K562 (cell line): Measurements from ENCODE around the gene APPL2. TPM values are rescaled to one million over a fixed set of nuclear protein-coding genes. Genes with fewer than 3 reads are reported as not detected.

Experiments
- ATAC-seq: fragments of 200-7000 bp; cut with Tn5 transposase; 3 replicates; pipeline ENCODE4 v1.9.1; 2020; ENCODE audit warnings: moderate library complexity
- BruUV-seq: library from RNA; stranded (reverse); fragments of 400-500 nt; replicated peaks from 2 replicates; lab custom pipeline; 2021; lab: Mats Ljungman, UMichigan
- CTCF ChIA-PET: fragments of 300-600 bp; formaldehyde crosslinking; extraction: SDS; loops from one replicate; lab custom pipeline; 2021; ENCODE audit warnings: low intra/inter-chr PET ratio; lab: Yijun Ruan, JAX
- POLR2A ChIA-PET: fragments of 300-600, 350-650 bp; sonication (Branson Sonifier 250); formaldehyde crosslinking; extraction: SDS; loops from one replicate; lab custom pipeline; 2021; ENCODE audit warnings: antibody characterized with exemption, inconsistent platforms; lab: Yijun Ruan, JAX
- DNase-seq, 4 experiments: peaks; one replicate each; pipeline versions ENCODE4 v3.0.0 to v3.0.0-alpha.2; 2011 to 2018; ENCODE audit warnings: low spot score in 3 of 4, mixed read lengths in 3 of 4; ENCODE audit errors: extremely low read depth in 1 of 4
- FAIRE-seq: peaks from 2 replicates; lab custom pipeline; 2011; peaks lifted over from hg19 to GRCh38; lab: Jason Lieb, UNC
- H2AFZ ChIP-seq: 2 replicates; pipeline ENCODE4 v1.6.0; 2011; ENCODE audit warnings: low read depth, low read length, control low read depth, inconsistent platforms
- H3K27ac ChIP-seq: fragments of 200-600 bp; 3 replicates; pipeline ENCODE4 v1.8.0; 2011; ENCODE audit warnings: low read depth, mild to moderate bottlenecking, control low read depth, inconsistent platforms, low read length, moderate library complexity, mixed read lengths; ENCODE audit errors: extremely low read depth
- H3K27me3 ChIP-seq, 2 experiments: fragments of 300-600 bp in 1 of 2; 2 replicates in 1 of 2; 3 replicates in 1 of 2; pipeline versions ENCODE4 v1.6.0 to v1.8.0; 2011; ENCODE audit warnings: inconsistent platforms in 2 of 2, low read length in 2 of 2, mild to moderate bottlenecking in 1 of 2, mixed read lengths in 1 of 2, moderate library complexity in 1 of 2; ENCODE audit not compliant: control insufficient read depth in 2 of 2, insufficient read depth in 2 of 2
- H3K36me3 ChIP-seq: fragments of 300-600 bp; 3 replicates; pipeline ENCODE4 v1.8.0; 2011; ENCODE audit warnings: mild to moderate bottlenecking, low read length, inconsistent platforms; ENCODE audit not compliant: control insufficient read depth, insufficient read depth
- H3K4me1 ChIP-seq, 2 experiments: fragments of 200-600 bp in 1 of 2; replicated peaks in 1 of 2; 2 replicates in 1 of 2; 3 replicates in 1 of 2; pipeline versions ENCODE4 v1.5.1 to v1.8.0; 2011; ENCODE audit warnings: inconsistent platforms in 2 of 2, low read length in 2 of 2, mild to moderate bottlenecking in 1 of 2, mixed read lengths in 1 of 2, moderate library complexity in 1 of 2; ENCODE audit not compliant: control insufficient read depth in 2 of 2, insufficient read depth in 2 of 2
- H3K4me2 ChIP-seq: 2 replicates; pipeline ENCODE4 v1.6.1; 2011; ENCODE audit warnings: low read length, control low read depth, inconsistent platforms, mixed read lengths; ENCODE audit not compliant: insufficient read depth
- H3K4me3 ChIP-seq: fragments of 200-600 bp; sonication (generic), shearing (Covaris generic); 2 replicates; pipeline ENCODE4 v1.5.1; 2016; ENCODE audit warnings: control low read depth, inconsistent platforms
- H3K79me2 ChIP-seq: fragments of 200-600 bp; 3 replicates; pipeline ENCODE4 v1.8.0; 2011; ENCODE audit warnings: low read length, inconsistent platforms; ENCODE audit not compliant: control insufficient read depth, insufficient read depth
- H3K9ac ChIP-seq, 2 experiments: 2 replicates each; pipeline versions ENCODE4 v1.6.0 to v1.6.1; 2011; ENCODE audit warnings: low read depth in 2 of 2, low read length in 2 of 2, control low read depth in 1 of 2, inconsistent platforms in 1 of 2, mild to moderate bottlenecking in 1 of 2, mixed read lengths in 1 of 2; ENCODE audit not compliant: insufficient read depth in 1 of 2
- H3K9me1 ChIP-seq: one replicate; pipeline ENCODE4 v1.6.0; 2011; ENCODE audit warnings: inconsistent platforms, mild to moderate bottlenecking, low read length, moderate library complexity; ENCODE audit not compliant: control insufficient read depth, insufficient read depth
- H3K9me3 ChIP-seq: replicated peaks from 2 replicates; pipeline ENCODE4 v1.5.1; 2011; ENCODE audit warnings: low read depth, low read length, inconsistent platforms; ENCODE audit not compliant: control insufficient read depth, insufficient read depth
- H4K20me1 ChIP-seq: replicated peaks from 2 replicates; pipeline ENCODE4 v1.6.1; 2011; ENCODE audit warnings: low read length, inconsistent platforms, mixed read lengths; ENCODE audit not compliant: control insufficient read depth, insufficient read depth
- C11orf30 ChIP-seq: fragments of 450-650 bp; IDR thresholded peaks from 2 replicates; pipeline ENCODE4 v1.6.1; 2016; ENCODE audit warnings: low read depth, mild to moderate bottlenecking
- WGBS: fragments of 100-300 bp; shearing (Covaris generic); methylation state at CpG from one replicate; pipeline ENCODE4 v1.1.6; 2016; ENCODE audit warnings: low coverage, mixed read lengths; ENCODE audit not compliant: insufficient coverage; ENCODE audit errors: missing lambda C conversion rate; 5-methylcytosine and 5-hydroxymethylcytosine counted together
- in situ Hi-C: fragments of 300-500 bp; cut with MboI; formaldehyde crosslinking; loops from 4 replicates; pipeline ENCODE4 v1.15.0; 2018; ENCODE audit warnings: inconsistent platforms, mixed read lengths
- intact Hi-C: fragments of 100-400 bp; cut with micrococcal nuclease; formaldehyde crosslinking; loops from 2 replicates; pipeline ENCODE4 v1.14.2; 2022
- polyA plus RNA-seq, 8 experiments: library from polyadenylated mRNA; depleted of rRNA in 4 of 8; stranded (reverse) in 5 of 8; unstranded in 3 of 8; fragments of >200 nt; fragmentation: Nextera tagmentation in 2 of 8; fragmentation: Illumina TruSeq in 1 of 8; extraction: Ambion mirVana in 2 of 8; extraction: Trizol in 1 of 8; gene quantifications; 2 replicates each; pipeline versions ENCODE4 v1.2.1 to v1.2.3, GENCODE V29; 2011 to 2014; ENCODE audit warnings: inconsistent platforms in 1 of 8, missing spikeins in 1 of 8
- total RNA-seq, 7 experiments: library from RNA; depleted of rRNA in 6 of 7; stranded (reverse); fragments of >200 nt in 6 of 7; fragmentation: Illumina TruSeq in 2 of 7; extraction: Trizol in 2 of 7; gene quantifications; 2 replicates each; pipeline versions ENCODE4 v1.2.1 to v1.2.3, GENCODE V29; 2011 to 2021; ENCODE audit warnings: low replicate concordance in 1 of 7
- TF ChIP-seq, protein P1 (sequence below), 2 experiments: fragments of 450-650 bp; formaldehyde crosslinking in 1 of 2; IDR thresholded peaks; 2 replicates each; pipeline versions ENCODE4 v1.4.0 to v1.6.1; 2014 to 2020; ENCODE audit warnings: mild to moderate bottlenecking in 2 of 2, borderline replicate concordance in 1 of 2, low read depth in 1 of 2

The APPL2 gene
- total and polyA plus RNA-seq, 9 of the 15 experiments (the other 6 are each of a cell fraction or from before 2014, with no cell fraction given): 2.1 to 14.4 (median 8.2) TPM

DNA sequence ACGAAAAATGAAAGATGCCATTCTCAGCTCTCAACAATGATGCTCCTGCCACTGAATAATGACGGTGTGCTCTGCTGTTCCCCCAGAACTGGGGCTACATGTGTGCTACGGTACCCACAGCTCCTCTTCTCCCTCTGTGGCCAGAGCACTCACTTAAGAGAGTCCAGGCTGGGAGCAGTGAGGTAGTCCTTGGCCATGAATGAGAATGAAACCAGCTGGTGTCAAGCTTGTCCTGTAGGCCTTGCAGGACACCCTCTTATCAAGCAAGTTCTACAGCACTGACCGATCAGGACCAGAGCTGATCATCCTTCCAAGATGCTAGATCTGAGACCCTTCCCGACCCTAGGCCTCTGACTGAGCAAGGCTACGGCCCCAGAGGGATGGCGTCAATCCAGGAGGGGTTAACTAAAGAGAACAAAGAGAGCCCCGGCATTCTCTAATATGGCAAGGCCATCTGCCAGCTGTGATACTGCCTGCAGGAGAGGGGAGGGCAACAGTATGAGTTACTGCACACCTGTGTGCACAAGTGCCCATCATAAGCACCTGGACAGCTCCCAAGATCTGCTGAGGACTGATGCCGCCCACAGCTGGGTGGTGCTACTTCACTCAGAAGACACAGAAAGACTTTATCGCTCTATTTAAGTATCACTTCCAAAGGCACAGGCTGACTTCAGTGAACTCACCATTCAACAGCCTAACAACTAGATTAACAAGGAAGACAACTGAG lies 30.5 kb downstream of the APPL2 start:
- H3K4me3 ChIP-seq: no peak overlapping the region
- TF ChIP-seq C11orf30: no peak
- TF ChIP-seq, protein P1, sequence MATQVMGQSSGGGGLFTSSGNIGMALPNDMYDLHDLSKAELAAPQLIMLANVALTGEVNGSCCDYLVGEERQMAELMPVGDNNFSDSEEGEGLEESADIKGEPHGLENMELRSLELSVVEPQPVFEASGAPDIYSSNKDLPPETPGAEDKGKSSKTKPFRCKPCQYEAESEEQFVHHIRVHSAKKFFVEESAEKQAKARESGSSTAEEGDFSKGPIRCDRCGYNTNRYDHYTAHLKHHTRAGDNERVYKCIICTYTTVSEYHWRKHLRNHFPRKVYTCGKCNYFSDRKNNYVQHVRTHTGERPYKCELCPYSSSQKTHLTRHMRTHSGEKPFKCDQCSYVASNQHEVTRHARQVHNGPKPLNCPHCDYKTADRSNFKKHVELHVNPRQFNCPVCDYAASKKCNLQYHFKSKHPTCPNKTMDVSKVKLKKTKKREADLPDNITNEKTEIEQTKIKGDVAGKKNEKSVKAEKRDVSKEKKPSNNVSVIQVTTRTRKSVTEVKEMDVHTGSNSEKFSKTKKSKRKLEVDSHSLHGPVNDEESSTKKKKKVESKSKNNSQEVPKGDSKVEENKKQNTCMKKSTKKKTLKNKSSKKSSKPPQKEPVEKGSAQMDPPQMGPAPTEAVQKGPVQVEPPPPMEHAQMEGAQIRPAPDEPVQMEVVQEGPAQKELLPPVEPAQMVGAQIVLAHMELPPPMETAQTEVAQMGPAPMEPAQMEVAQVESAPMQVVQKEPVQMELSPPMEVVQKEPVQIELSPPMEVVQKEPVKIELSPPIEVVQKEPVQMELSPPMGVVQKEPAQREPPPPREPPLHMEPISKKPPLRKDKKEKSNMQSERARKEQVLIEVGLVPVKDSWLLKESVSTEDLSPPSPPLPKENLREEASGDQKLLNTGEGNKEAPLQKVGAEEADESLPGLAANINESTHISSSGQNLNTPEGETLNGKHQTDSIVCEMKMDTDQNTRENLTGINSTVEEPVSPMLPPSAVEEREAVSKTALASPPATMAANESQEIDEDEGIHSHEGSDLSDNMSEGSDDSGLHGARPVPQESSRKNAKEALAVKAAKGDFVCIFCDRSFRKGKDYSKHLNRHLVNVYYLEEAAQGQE (IDR thresholded peaks at IDR 0.05; ENCODE audit: borderline replicate concordance): 0 out of 2 replicates have a peak, but pooled peaks have one; percentile 24
- TF ChIP-seq, protein P1 (CRISPR knock-in tag; IDR thresholded peaks at IDR 0.05; ENCODE audit: low read depth): no peak
- TF ChIP-seq, all 486 proteins: peak for 1
- in situ Hi-C loops (no loop called here), intact Hi-C loops (no loop called here)
- Histone ChIP-seq H3K4me2 (no peak overlapping the region), H4K20me1 (no peaks in the 10 kb centered on the region; the same call in 1 of the 2 replicates), H3K79me2 (no peaks in the 10 kb centered on the region), H3K27ac (no peak overlapping the region), H3K4me1 (no peaks in the 10 kb centered on the region), H2AFZ (no peak overlapping the region), H3K9ac (no peak overlapping the region), H3K36me3 (peaks cover 5% of the 10 kb centered on the region; the same call in 2 of the 3 replicates), H3K27me3 (no peaks in the 10 kb centered on the region), H3K9me3 (no peaks in the 10 kb centered on the region), H3K9me1 (no peaks in the 10 kb centered on the region)
- CTCF ChIA-PET: no interaction called here
- no TSS peak for BruUV-seq
- DNase-seq (no peak), FAIRE-seq (no peak), ATAC-seq (no peak)
- POLR2A ChIA-PET: interaction anchor here (0.9 to 1.6 kb wide), 3 partner anchors 13 to 15 kb away, joined by 3 to 7 read pairs (median 7); no protein-coding TSS in a partner anchor
- 57% methylated on average over 10 of the region's 10 CpGs for WGBS
